GM21528 (cell line): ENCODE measurements around the gene NPHP1.
"Not testable (repeated sequence)": the region's sequence is repeated elsewhere in the genome, so short reads cannot be mapped to it uniquely, and the experiment has no call there.

Experiments
- ATAC-seq: cut with Tn5 transposase; IDR thresholded peaks from one replicate; pipeline ENCODE4 v1.9.1; 2021; ENCODE audit warnings: mild to moderate bottlenecking, moderate library complexity; ENCODE audit not compliant: unreplicated experiment, low FRiP score

The NPHP1 gene

DNA sequence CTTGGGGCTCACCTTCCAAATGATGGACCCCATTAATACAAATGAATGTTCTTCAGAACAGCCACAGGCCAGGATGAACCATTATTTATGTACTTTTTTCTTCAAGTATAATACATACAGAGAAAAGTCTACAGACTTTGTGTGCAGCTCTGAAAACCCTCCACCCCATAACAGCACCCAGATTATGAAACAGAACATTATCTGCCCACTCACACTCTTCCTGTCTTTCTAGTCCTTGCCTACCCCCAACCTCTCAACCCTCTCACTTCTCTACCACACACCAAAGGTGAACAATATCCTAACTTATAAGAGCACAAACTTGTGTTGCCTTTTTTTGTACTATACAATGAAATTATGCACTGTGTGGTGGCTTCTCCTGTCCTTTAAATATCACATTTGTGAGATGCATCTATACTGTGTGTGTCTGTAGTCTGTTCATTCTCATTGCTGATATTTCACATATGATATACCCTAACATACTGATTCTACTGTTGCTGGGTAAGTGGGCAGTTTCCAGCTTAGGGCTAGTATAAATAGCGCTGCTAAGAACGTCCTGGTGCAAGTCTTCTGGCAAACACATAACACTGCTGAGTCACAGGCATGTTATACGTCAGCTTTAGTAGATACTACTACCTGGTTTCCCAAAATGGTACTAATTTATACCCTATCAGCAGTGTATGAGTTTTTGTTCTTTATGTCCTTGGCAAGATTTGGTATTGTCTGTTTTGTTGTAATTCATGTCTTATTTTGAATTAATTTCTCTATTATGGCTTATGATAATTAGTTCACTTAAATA is 1.0 kb upstream of the NPHP1 start:
- no peak for ATAC-seq

DNA sequence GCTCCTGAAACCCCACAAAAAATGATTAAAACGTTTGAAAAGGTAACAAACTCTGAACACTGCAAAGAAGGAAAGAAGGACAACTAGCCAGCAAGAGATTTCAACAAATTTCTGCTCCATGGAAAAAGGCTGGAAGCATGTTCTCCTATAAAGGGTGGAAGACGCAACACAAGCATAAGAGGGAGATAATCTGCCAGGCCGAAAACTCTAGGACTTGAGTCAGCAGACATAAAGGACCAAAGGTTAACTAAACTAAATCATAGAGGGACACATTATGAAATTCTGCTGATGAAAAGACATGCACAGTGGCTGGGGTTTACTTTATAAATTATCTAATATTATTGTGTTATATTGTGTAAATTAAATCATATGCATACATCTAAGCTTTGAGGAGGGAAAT is 6.8 kb downstream of the NPHP1 start:
- no peak for ATAC-seq

GRCh38 chr2:110197452-110197851 is 7.4 kb downstream of the NPHP1 start:
- ATAC-seq: no peak

DNA sequence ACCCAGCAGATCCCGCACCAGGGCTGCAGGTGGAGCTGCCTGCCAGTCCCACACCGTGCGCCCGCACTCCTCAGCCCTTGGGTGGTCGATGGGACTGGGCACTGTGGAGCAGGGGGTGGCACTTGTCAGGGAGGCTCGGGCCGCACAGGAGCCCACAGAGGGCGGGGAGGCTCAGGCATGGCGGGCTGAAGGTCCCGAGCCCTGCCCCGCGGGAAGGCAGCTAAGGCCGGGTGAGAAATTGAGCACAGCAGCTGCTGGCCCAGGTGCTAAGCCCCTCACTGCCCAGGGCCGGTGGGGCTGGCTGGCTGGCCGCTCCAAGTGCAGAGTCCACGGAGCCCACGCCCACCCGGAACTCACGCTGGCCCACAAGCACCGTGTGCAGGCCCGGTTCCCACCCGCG is 14.6 kb downstream of the NPHP1 start:
- not testable (repeated sequence) for ATAC-seq

GRCh38 chr2:110182449-110182848 is 22.4 kb downstream of the NPHP1 start:
- no peak for ATAC-seq

- ATAC-seq: no peak
These were observed 24.8 kb downstream of the NPHP1 start for GRCh38 chr2:110180036-110180435.

DNA sequence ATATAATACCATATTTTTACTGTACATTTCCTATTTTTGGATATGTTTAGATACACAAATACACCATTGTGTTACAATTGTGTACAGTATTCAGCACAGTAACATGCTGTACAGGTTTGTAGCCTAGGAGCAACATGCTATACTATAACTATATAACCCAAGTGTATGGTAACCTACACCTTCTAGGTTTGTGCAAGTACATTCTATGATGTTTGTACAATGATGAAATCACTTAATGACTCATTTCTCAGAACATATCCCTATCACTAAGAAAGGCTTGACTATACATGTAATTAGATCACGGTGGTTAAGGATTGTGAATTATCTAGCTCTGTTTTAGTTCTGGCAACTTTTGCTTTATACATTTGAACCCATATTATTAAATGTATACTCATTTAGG is 31.3 kb downstream of the NPHP1 start:
- no peak for ATAC-seq

DNA sequence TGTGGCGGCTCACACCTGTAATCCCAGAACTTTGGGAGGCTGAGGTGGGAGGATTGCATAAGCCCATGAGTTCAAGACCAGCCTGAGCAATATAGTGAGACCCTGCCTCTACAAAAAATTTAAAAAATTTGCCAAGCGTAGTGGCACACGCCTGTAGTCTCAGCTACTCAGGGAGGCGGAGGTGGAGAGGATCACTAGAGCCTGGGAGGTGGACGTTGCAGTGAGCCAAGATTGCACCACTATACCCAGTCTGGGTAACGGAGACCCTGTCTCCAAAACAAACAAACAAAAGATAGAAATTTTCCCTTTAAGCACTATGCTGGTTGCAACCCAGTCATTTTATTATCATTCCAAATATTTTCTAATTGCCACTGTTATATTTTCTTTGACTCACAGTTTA is 32.3 kb downstream of the NPHP1 start:
- ATAC-seq: no peak

DNA sequence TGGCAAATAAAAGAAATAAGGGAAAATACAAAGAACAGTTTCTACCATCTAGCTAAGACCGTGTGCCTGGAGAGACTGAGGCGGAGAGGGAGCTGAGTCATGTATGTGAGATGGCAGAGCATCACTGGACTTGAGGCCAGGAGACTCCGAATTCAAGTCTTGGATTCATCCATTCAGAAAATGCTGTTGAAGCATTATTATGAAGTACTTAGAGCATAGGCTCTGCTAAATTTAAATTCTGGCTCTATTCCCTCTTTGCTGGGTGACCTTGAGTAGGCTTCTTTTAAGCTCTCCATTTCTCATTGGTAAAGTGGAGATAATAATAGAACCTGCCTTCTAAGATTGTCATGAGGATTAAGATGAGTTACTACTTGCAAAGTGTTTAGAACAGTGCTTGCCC is 34.7 kb downstream of the NPHP1 start:
- ATAC-seq: no peak

DNA sequence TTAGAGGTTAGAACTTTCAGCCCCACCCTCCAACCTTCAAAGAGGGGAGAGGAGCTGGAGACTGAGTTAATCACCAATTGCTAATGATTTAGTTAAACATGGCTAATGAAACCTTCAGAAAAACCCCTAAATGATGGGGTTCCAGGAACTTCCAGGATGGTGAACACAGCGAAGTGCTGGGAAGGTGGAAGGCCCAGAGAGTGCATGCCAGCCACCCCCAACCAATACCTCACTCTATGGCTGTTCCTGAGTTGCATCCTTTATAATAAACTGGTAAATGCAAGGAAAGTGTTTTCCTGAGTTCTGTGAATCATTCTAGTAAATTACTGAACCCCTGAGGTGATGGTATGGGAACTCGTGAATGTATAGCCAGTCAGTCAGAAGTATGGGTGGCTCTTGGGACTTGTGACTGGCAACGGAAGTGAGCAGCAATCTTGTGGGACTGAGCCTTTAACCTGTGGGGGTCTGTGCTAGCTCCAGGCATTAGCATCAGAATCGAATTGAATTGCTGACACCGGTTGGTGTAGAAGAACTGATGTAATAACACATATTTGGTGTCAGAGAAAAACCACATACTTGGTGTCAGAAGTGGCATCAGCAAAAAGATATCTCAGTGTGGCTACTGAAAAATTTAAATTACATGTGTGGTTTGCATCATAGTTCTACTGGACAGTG is 37.4 kb downstream of the NPHP1 start:
- no peak for ATAC-seq

DNA sequence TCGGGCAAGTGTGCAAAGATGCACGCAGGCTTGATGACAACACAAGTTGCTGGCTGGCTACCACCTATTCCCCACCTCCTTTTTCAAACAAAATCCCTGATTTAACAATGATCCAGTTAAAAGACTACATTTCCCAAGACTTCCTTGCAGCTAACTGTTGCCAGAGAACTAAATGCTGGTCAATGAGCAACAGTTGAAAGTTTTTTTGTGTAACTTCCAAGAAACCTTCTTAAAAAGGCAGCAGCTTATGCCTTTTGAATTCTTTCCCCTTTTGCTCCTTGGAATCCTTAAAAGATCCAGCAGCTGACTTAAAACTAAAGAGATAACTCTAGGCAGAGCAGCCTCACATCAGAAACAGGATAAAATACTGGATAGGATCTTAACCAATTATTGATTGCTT is 38.5 kb downstream of the NPHP1 start:
- ATAC-seq: no peak

GRCh38 chr2:110157153-110157793 is 47.5 kb downstream of the NPHP1 start:
- peak; percentile 70 for ATAC-seq

GRCh38 chr2:110154828-110155227 is 50.0 kb downstream of the NPHP1 start:
- ATAC-seq: not testable (repeated sequence)

GRCh38 chr2:110154188-110154587 is 50.6 kb downstream of the NPHP1 start:
- ATAC-seq: not testable (repeated sequence)

- ATAC-seq: no peak
These were observed 51.4 kb downstream of the NPHP1 start for GRCh38 chr2:110153416-110153815.

DNA sequence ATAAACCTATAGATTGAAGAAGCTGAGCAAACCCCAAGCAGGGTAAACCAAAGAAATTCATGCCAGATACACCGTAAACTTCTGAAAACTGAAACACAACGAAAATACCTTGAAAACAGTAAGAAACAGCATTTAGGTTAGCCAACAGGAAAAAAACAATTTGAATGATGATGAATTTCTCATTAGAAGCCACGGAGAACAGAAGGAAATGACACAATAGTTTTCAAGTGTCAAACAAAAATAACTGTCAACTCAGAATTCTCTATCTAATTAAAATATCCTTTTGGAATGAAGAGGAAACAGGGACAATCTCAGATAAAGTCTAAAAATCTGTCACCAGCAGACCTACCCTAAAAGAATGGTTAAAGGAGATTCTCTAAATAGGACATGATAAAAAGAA is 51.9 kb downstream of the NPHP1 start:
- no peak for ATAC-seq

DNA sequence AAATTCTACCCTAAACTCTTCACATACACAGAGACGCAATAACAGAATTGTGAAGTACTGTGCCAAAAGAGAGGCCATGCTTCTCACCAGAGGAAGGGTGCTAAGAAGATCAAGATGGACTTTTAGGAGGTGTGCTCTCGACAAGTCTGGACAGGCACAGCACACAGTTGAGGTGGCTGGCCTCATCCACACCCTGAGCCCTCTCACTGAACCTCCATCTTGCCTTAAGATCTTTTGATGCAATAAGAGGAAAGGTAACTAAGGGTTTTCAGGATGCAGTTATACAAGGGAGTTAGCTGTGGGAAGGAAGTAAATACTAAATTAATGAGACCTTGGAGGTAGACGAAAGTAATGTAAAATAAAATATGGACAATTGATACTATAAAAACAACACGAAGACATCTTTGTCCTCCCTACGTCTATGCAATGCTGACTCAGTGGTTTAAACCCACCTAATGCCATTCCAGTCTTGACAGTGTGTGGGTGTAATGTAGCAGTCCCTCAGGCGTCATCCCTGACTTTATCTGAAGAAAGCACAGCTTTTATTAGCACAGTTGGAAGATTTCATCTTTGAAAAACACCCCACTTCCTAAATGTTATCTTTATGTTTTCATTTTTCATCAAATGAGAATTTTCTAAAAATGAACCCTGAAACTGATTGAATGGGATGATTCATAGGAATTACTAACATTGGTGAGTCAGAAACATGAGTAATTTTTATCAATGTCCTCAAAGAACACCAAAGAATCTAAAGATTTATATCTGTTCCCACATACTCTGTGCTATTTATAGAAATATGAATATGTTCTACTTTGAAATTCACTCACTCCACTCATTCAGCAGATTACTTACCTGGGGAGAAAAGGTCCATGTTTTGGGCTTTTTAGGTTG is 55.2 kb downstream of the NPHP1 start:
- ATAC-seq: no peak

- ATAC-seq: no peak
These were observed 57.9 kb downstream of the NPHP1 start for GRCh38 chr2:110146945-110147332.

- no peak for ATAC-seq
These were observed 58.4 kb downstream of the NPHP1 start for GRCh38 chr2:110146183-110146944.

GRCh38 chr2:110143982-110144381 is 60.8 kb downstream of the NPHP1 start:
- ATAC-seq: no peak
